K562 (cell line): ENCODE measurements around the gene MAP4K5. TPM values are rescaled to one million over a fixed set of nuclear protein-coding genes. Genes with fewer than 3 reads are reported as not detected.

ENCODE experiments used
- ARID4B ChIP-seq: sonication (generic); formaldehyde crosslinking; IDR thresholded peaks from 2 replicates; pipeline ENCODE4 v1.8.0; 2022; ENCODE audit warnings: mild to moderate bottlenecking, missing genetic modification reagents
- CBFB ChIP-seq: sonication (generic); formaldehyde crosslinking; IDR thresholded peaks from 2 replicates; pipeline ENCODE4 v1.4.0; 2020; ENCODE audit warnings: mild to moderate bottlenecking, missing genetic modification reagents
- CREB3L1 ChIP-seq: fragments of 450-650 bp; IDR thresholded peaks from 2 replicates; pipeline ENCODE4 v1.6.1; 2014; ENCODE audit warnings: low read depth, mild to moderate bottlenecking, moderate library complexity, borderline replicate concordance
- DEAF1 ChIP-seq: fragments of 450-650 bp; formaldehyde crosslinking; IDR thresholded peaks from 2 replicates; pipeline ENCODE4 v1.4.0; 2020; ENCODE audit warnings: mild to moderate bottlenecking, moderate library complexity
- HMGN3 ChIP-seq: IDR thresholded peaks from 2 replicates; pipeline ENCODE4 v1.6.1; 2011; ENCODE audit warnings: borderline replicate concordance, low read depth, mild to moderate bottlenecking, mixed read lengths, low read length; ENCODE audit not compliant: insufficient read length; ENCODE audit errors: extremely low read depth
- STAG1 ChIP-seq: sonication (generic); formaldehyde crosslinking; IDR thresholded peaks from 2 replicates; pipeline ENCODE4 v1.5.0; 2020; ENCODE audit warnings: missing genetic modification reagents, borderline replicate concordance
- THAP7 ChIP-seq: fragments of 250-450 bp; sonication (Bioruptor Pico); IDR thresholded peaks from 2 replicates; pipeline ENCODE4 v1.5.0; 2021
- ZBTB5 ChIP-seq: fragments of 450-650 bp; IDR thresholded peaks from 2 replicates; pipeline ENCODE4 v1.6.1; 2017; ENCODE audit warnings: antibody characterized with exemption
- ZBTB7A ChIP-seq: IDR thresholded peaks from 2 replicates; pipeline ENCODE4 v1.6.1; 2011; ENCODE audit warnings: low read depth, mild to moderate bottlenecking, low read length, moderate library complexity, borderline replicate concordance; ENCODE audit not compliant: control insufficient read depth
- ZEB2 ChIP-seq: fragments of 450-650 bp; IDR thresholded peaks from 2 replicates; pipeline ENCODE4 v1.6.1; 2016
- ZNF639 ChIP-seq, 2 experiments: fragments of 200-800 bp in 1 of 2; sonication (Bioruptor generic) in 1 of 2; sonication (generic) in 1 of 2; formaldehyde crosslinking in 1 of 2; IDR thresholded peaks in 1 of 2; conservative IDR thresholded peaks in 1 of 2; 2 replicates each; pipeline versions ENCODE4 v1.5.0 to v1.6.1; 2016 to 2020; ENCODE audit warnings: missing compliant biosample characterization in 1 of 2, missing genetic modification characterization in 1 of 2, missing genetic modification reagents in 1 of 2
- ZNF644 ChIP-seq: fragments of 200-800 bp; sonication (Bioruptor generic); IDR thresholded peaks from 2 replicates; pipeline ENCODE4 v1.6.1; 2016; ENCODE audit warnings: low read depth, missing genetic modification characterization, missing compliant biosample characterization
- polyA plus RNA-seq, 8 experiments: library from polyadenylated mRNA; depleted of rRNA in 4 of 8; stranded (reverse) in 5 of 8; unstranded in 3 of 8; fragments of >200 nt; fragmentation: Nextera tagmentation in 2 of 8; fragmentation: Illumina TruSeq in 1 of 8; extraction: Ambion mirVana in 2 of 8; extraction: Trizol in 1 of 8; gene quantifications; 2 replicates each; pipeline versions ENCODE4 v1.2.1 to v1.2.3, GENCODE V29; 2011 to 2014; ENCODE audit warnings: inconsistent platforms in 1 of 8, missing spikeins in 1 of 8
- total RNA-seq, 7 experiments: library from RNA; depleted of rRNA in 6 of 7; stranded (reverse); fragments of >200 nt in 6 of 7; fragmentation: Illumina TruSeq in 2 of 7; extraction: Trizol in 2 of 7; gene quantifications; 2 replicates each; pipeline versions ENCODE4 v1.2.1 to v1.2.3, GENCODE V29; 2011 to 2021; ENCODE audit warnings: low replicate concordance in 1 of 7

MAP4K5 gene
- total and polyA plus RNA-seq, 9 of the 15 experiments (the other 6 are each of a cell fraction or from before 2014, with no cell fraction given), result 5.9 to 29.4 (median 18.0) TPM

GRCh38 chr14:50532502-50533240 is at the start of gene MAP4K5 (continued):
- TF ChIP-seq CREB3L1 (peak; percentile 47; the same call in 1 of the 2 replicates), ZNF644 (no peak), ZNF639 (CRISPR knock-in tag; conservative IDR thresholded peaks at IDR 0.05 in 1 of 2, IDR thresholded peaks at IDR 0.05 in 1 of 2) (peak in 1 of 2 experiments; percentile 15; a peak in 1 of 4 replicates), THAP7 (CRISPR knock-in tag) (no peak), CBFB (CRISPR knock-in tag) (no peak), HMGN3 (peak; percentile 19), ZBTB5 (no peak), ZEB2 (0 out of 2 replicates have a peak, but pooled peaks have one; percentile 24), DEAF1 (peak; percentile 64; the same call in 1 of the 2 replicates), ARID4B (CRISPR knock-in tag) (peak; percentile 50; the same call in 1 of the 2 replicates), STAG1 (peak; percentile 93), ZBTB7A (peak; percentile 59; the same call in 1 of the 2 replicates)
